T-helper 1 cell treated with Interleukin-12 subunit alpha and Interleukin-12 subunit beta and Interleukin-4 antibody, amounts not matched to agents 30 μg/mL and 1 μg/mL, for 36 hours (primary cell): Measurements from ENCODE around the gene PDE4B.

Experiments
- H3K27ac Mint-ChIP-seq: one replicate; pipeline ENCODE4 v1.8.0; 2021; ENCODE audit warnings: mild to moderate bottlenecking, mixed read lengths
- H3K27me3 Mint-ChIP-seq: one replicate; pipeline ENCODE4 v1.8.0; 2021; ENCODE audit warnings: low read depth, mixed read lengths
- H3K36me3 Mint-ChIP-seq: one replicate; pipeline ENCODE4 v1.8.0; 2021; ENCODE audit warnings: low read depth, mixed read lengths
- H3K4me1 Mint-ChIP-seq: one replicate; pipeline ENCODE4 v1.8.0; 2021; ENCODE audit warnings: low read depth, mixed read lengths
- H3K4me3 Mint-ChIP-seq: one replicate; pipeline ENCODE4 v1.8.0; 2021; ENCODE audit warnings: mild to moderate bottlenecking, moderate library complexity, mixed read lengths
- H3K9me3 Mint-ChIP-seq: one replicate; pipeline ENCODE4 v1.8.0; 2021; ENCODE audit warnings: mixed read lengths

Gene PDE4B

GRCh38 chr1:66270119-66270812, 477.6 kb downstream of the PDE4B start:
- Mint-ChIP-seq H3K9me3 (no peaks in the 10 kb centered on the region), H3K4me1 (peaks cover 55% of the 10 kb centered on the region), H3K27me3 (no peaks in the 10 kb centered on the region), H3K36me3 (peaks cover 3% of the 10 kb centered on the region), H3K4me3 (no peak overlapping the region), H3K27ac (no peak overlapping the region)

- H3K4me3 Mint-ChIP-seq, result peak overlapping the region; percentile 39
- H3K9me3 Mint-ChIP-seq, result no peaks in the 10 kb centered on the region
- no peaks in the 10 kb centered on the region for H3K27me3 Mint-ChIP-seq
- peak overlapping the region; percentile 68 for H3K27ac Mint-ChIP-seq
- peaks cover 3% of the 10 kb centered on the region for H3K36me3 Mint-ChIP-seq
- peaks cover 57% of the 10 kb centered on the region for H3K4me1 Mint-ChIP-seq
These were observed 478.7 kb downstream of the PDE4B start for GRCh38 chr1:66271216-66271903.

GRCh38 chr1:66271904-66272254, 479.2 kb downstream of the PDE4B start:
- H3K4me3 Mint-ChIP-seq, result peak overlapping the region; percentile 39
- peaks cover 57% of the 10 kb centered on the region for H3K4me1 Mint-ChIP-seq
- no peaks in the 10 kb centered on the region for H3K9me3 Mint-ChIP-seq
- peak overlapping the region; percentile 68 for H3K27ac Mint-ChIP-seq
- no peaks in the 10 kb centered on the region for H3K27me3 Mint-ChIP-seq
- peaks cover 3% of the 10 kb centered on the region for H3K36me3 Mint-ChIP-seq

- Mint-ChIP-seq H3K27me3 (no peaks in the 10 kb centered on the region), H3K9me3 (no peaks in the 10 kb centered on the region), H3K4me1 (peaks cover 71% of the 10 kb centered on the region), H3K36me3 (peaks cover 3% of the 10 kb centered on the region), H3K4me3 (no peak overlapping the region), H3K27ac (peak overlapping the region; percentile 50)
These were observed 481.0 kb downstream of the PDE4B start for GRCh38 chr1:66273656-66274055.

- Mint-ChIP-seq H3K4me1 (peaks cover 77% of the 10 kb centered on the region), H3K36me3 (peaks cover 3% of the 10 kb centered on the region), H3K27me3 (no peaks in the 10 kb centered on the region), H3K27ac (peak overlapping the region; percentile 94), H3K4me3 (no peak overlapping the region), H3K9me3 (no peaks in the 10 kb centered on the region)
These were observed 481.9 kb downstream of the PDE4B start for GRCh38 chr1:66274634-66275033.

- Mint-ChIP-seq H3K27ac (peak overlapping the region; percentile 94), H3K27me3 (no peaks in the 10 kb centered on the region), H3K4me1 (peaks cover 82% of the 10 kb centered on the region), H3K36me3 (peaks cover 3% of the 10 kb centered on the region), H3K4me3 (peak overlapping the region; percentile 78), H3K9me3 (no peaks in the 10 kb centered on the region)
These were observed 482.4 kb downstream of the PDE4B start for GRCh38 chr1:66275083-66275482.

- Mint-ChIP-seq H3K36me3 (peaks cover 4% of the 10 kb centered on the region), H3K9me3 (no peaks in the 10 kb centered on the region), H3K4me1 (peaks cover 82% of the 10 kb centered on the region), H3K4me3 (peak overlapping the region; percentile 78), H3K27ac (peak overlapping the region; percentile 94), H3K27me3 (no peaks in the 10 kb centered on the region)
These were observed 482.9 kb downstream of the PDE4B start for GRCh38 chr1:66275601-66276023.

- Mint-ChIP-seq H3K36me3 (peaks cover 6% of the 10 kb centered on the region), H3K9me3 (no peaks in the 10 kb centered on the region), H3K4me3 (peak overlapping the region; percentile 78), H3K4me1 (peaks cover 86% of the 10 kb centered on the region), H3K27me3 (no peaks in the 10 kb centered on the region), H3K27ac (peak overlapping the region; percentile 94)
These were observed 483.5 kb downstream of the PDE4B start for GRCh38 chr1:66276218-66276617.

- Mint-ChIP-seq H3K4me1 (peaks cover 84% of the 10 kb centered on the region), H3K27ac (peak overlapping the region; percentile 78), H3K27me3 (no peaks in the 10 kb centered on the region), H3K9me3 (no peaks in the 10 kb centered on the region), H3K36me3 (peaks cover 5% of the 10 kb centered on the region), H3K4me3 (peak overlapping the region; percentile 36)
These were observed 485.7 kb downstream of the PDE4B start for GRCh38 chr1:66278260-66279021.

GRCh38 chr1:66281808-66282207, 489.1 kb downstream of the PDE4B start:
- peak overlapping the region; percentile 4 for H3K4me3 Mint-ChIP-seq
- peaks cover 80% of the 10 kb centered on the region for H3K4me1 Mint-ChIP-seq
- peaks cover 6% of the 10 kb centered on the region for H3K36me3 Mint-ChIP-seq
- no peaks in the 10 kb centered on the region for H3K9me3 Mint-ChIP-seq
- no peaks in the 10 kb centered on the region for H3K27me3 Mint-ChIP-seq
- H3K27ac Mint-ChIP-seq, result peak overlapping the region; percentile 95

GRCh38 chr1:66282343-66282852, 489.7 kb downstream of the PDE4B start:
- peaks cover 6% of the 10 kb centered on the region for H3K36me3 Mint-ChIP-seq
- H3K4me1 Mint-ChIP-seq, result peaks cover 77% of the 10 kb centered on the region
- H3K4me3 Mint-ChIP-seq, result peak overlapping the region; percentile 21
- no peaks in the 10 kb centered on the region for H3K27me3 Mint-ChIP-seq
- peak overlapping the region; percentile 95 for H3K27ac Mint-ChIP-seq
- H3K9me3 Mint-ChIP-seq, result no peaks in the 10 kb centered on the region

- Mint-ChIP-seq H3K4me3 (no peak overlapping the region), H3K36me3 (peaks cover 7% of the 10 kb centered on the region), H3K27me3 (no peaks in the 10 kb centered on the region), H3K27ac (peak overlapping the region; percentile 95), H3K4me1 (peaks cover 72% of the 10 kb centered on the region), H3K9me3 (no peaks in the 10 kb centered on the region)
These were observed 490.4 kb downstream of the PDE4B start for GRCh38 chr1:66282891-66283621.

- Mint-ChIP-seq H3K9me3 (no peaks in the 10 kb centered on the region), H3K27me3 (no peaks in the 10 kb centered on the region), H3K36me3 (peaks cover 9% of the 10 kb centered on the region), H3K4me1 (peaks cover 67% of the 10 kb centered on the region), H3K4me3 (peak overlapping the region; percentile 57), H3K27ac (peak overlapping the region; percentile 92)
These were observed 490.9 kb downstream of the PDE4B start for GRCh38 chr1:66283622-66284041.

GRCh38 chr1:66284746-66285145, 492.1 kb downstream of the PDE4B start:
- Mint-ChIP-seq H3K4me3 (peak overlapping the region; percentile 21), H3K27ac (peak overlapping the region; percentile 11), H3K4me1 (peaks cover 58% of the 10 kb centered on the region), H3K36me3 (peaks cover 11% of the 10 kb centered on the region), H3K9me3 (no peaks in the 10 kb centered on the region), H3K27me3 (no peaks in the 10 kb centered on the region)
